Measurements from ENCODE around the gene FOLR1.

Gene FOLR1

GRCh38 chr11:72245263-72245816, 53.4 kb downstream of the FOLR1 start:
- DNase-seq (ENCODE audit: extremely low read depth in 1 of 2, low read depth in 1 of 2) = no peak

Data from stimulated activated CD8-positive, alpha-beta memory T cell treated with anti-CD3 and anti-CD28 coated beads, Interleukin-7, amount 100 ng/mL, for 48 hours (primary cell).